ENCODE results near the gene MTPN.

The MTPN gene

GRCh38 chr7:135950972-135951371 is 26.2 kb downstream of the MTPN start:
- no peak for DNase-seq

- no peak for DNase-seq
Measured at GRCh38 chr7:135950429-135950828, 26.7 kb downstream of the MTPN start.

GRCh38 chr7:135946289-135947055 is 30.7 kb downstream of the MTPN start:
- no peak for DNase-seq

- no peak for DNase-seq
Measured at GRCh38 chr7:135944753-135945152, 32.4 kb downstream of the MTPN start.

- no peak for DNase-seq
Measured at GRCh38 chr7:135943134-135943879, 33.9 kb downstream of the MTPN start.

GRCh38 chr7:135942614-135943013 is 34.5 kb downstream of the MTPN start:
- DNase-seq, result no peak

- no peak for DNase-seq
Measured at GRCh38 chr7:135940077-135941075, 36.8 kb downstream of the MTPN start.

GRCh38 chr7:135939261-135939812 is 37.8 kb downstream of the MTPN start:
- no peak for DNase-seq

GRCh38 chr7:135938563-135938962 is 38.6 kb downstream of the MTPN start:
- no peak for DNase-seq

- no peak for DNase-seq
Measured at GRCh38 chr7:135938086-135938485, 39.1 kb downstream of the MTPN start.

- no peak for DNase-seq
Measured at GRCh38 chr7:135936497-135937217, 40.5 kb downstream of the MTPN start.

GRCh38 chr7:135934651-135935050 is 42.5 kb downstream of the MTPN start:
- no peak for DNase-seq

- DNase-seq, result no peak
Measured at GRCh38 chr7:135933509-135934188, 43.5 kb downstream of the MTPN start.

GRCh38 chr7:135932131-135932530 is 45.0 kb downstream of the MTPN start:
- no peak for DNase-seq

GRCh38 chr7:135930565-135931461 is 46.3 kb downstream of the MTPN start:
- DNase-seq, result no peak

- DNase-seq, result no peak
Measured at GRCh38 chr7:135929722-135930141, 47.4 kb downstream of the MTPN start.

GRCh38 chr7:135929249-135929648 is 47.9 kb downstream of the MTPN start:
- DNase-seq, result no peak

- no peak for DNase-seq
Measured at GRCh38 chr7:135928136-135928535, 49.0 kb downstream of the MTPN start.

GRCh38 chr7:135925210-135925609 is 51.9 kb downstream of the MTPN start:
- DNase-seq, result no peak

GRCh38 chr7:135924302-135924701 is 52.9 kb downstream of the MTPN start:
- DNase-seq, result no peak
